ENCODE data around the gene MRPL45.
"Not testable (repeated sequence)": the region's sequence is repeated elsewhere in the genome, so short reads cannot be mapped to it uniquely, and the experiment has no call there.

Gene MRPL45

GRCh38 chr17:38296834-38297517, at the start of gene MRPL45:
TSS of gene MRPL45 (plus strand) at chr17:38297168. CDS start at chr17:38297184, 16 bp downstream.
- DNase-seq: peak; percentile 97

GRCh38 chr17:38253191-38253590, 43.8 kb upstream of the MRPL45 start:
- DNase-seq: not testable (repeated sequence)

GRCh38 chr17:38254357-38254756, 42.6 kb upstream of the MRPL45 start:
- DNase-seq: not testable (repeated sequence)

GRCh38 chr17:38257013-38257621, 39.9 kb upstream of the MRPL45 start:
- DNase-seq: peak; percentile 77 to 80

- not testable (repeated sequence) for DNase-seq
These were observed 30.9 kb upstream of the MRPL45 start for GRCh38 chr17:38265974-38266506.

- not testable (repeated sequence) for DNase-seq
These were observed 30.4 kb upstream of the MRPL45 start for GRCh38 chr17:38266571-38266970.

GRCh38 chr17:38268138-38268537, 28.8 kb upstream of the MRPL45 start:
- not testable (repeated sequence) for DNase-seq

GRCh38 chr17:38269045-38269444, 27.9 kb upstream of the MRPL45 start:
- not testable (repeated sequence) for DNase-seq

GRCh38 chr17:38269552-38269951, 27.4 kb upstream of the MRPL45 start:
- not testable (repeated sequence) for DNase-seq

GRCh38 chr17:38285994-38286393, 11.0 kb upstream of the MRPL45 start:
- DNase-seq: not testable (repeated sequence)

GRCh38 chr17:38286501-38287091, 10.4 kb upstream of the MRPL45 start:
- peak; percentile 49 to 64 for DNase-seq

- peak in 1 of 2 experiments; percentile 10 for DNase-seq
These were observed 8.6 kb upstream of the MRPL45 start for GRCh38 chr17:38288217-38288827.

GRCh38 chr17:38289760-38290159, 7.2 kb upstream of the MRPL45 start:
- not testable (repeated sequence) for DNase-seq

- DNase-seq: not testable (repeated sequence)
These were observed 1.2 kb upstream of the MRPL45 start for GRCh38 chr17:38295602-38296365.

- DNase-seq: no peak
These were observed 18.5 kb downstream of the MRPL45 start for GRCh38 chr17:38315497-38315896.

GRCh38 chr17:38317081-38317480, 20.1 kb downstream of the MRPL45 start:
- DNase-seq: no peak

GRCh38 chr17:38320482-38320881, 23.5 kb downstream of the MRPL45 start:
- no peak for DNase-seq

- DNase-seq: peak; percentile 78 to 81
These were observed 25.3 kb downstream of the MRPL45 start for GRCh38 chr17:38322156-38322779.

GRCh38 chr17:38322897-38323296, 25.9 kb downstream of the MRPL45 start:
- DNase-seq: no peak

- no peak for DNase-seq
These were observed 27.3 kb downstream of the MRPL45 start for GRCh38 chr17:38324141-38324697.

- DNase-seq: no peak
These were observed 27.8 kb downstream of the MRPL45 start for GRCh38 chr17:38324772-38325171.

Measured in activated CD4-positive, alpha-beta T cell treated with anti-CD3 and anti-CD28 coated beads, Interleukin-2, amount 50 U/mL, for 48 hours (primary cell).